NB4 (cell line): ENCODE results near the gene BTBD2.

Experiments
- POLR2A ChIP-seq: IDR thresholded peaks from 2 replicates; pipeline ENCODE4 v1.6.1; 2011; ENCODE audit warnings: mild to moderate bottlenecking; ENCODE audit not compliant: insufficient read length; ENCODE audit errors: extremely low read depth
- TF ChIP-seq, protein P1 (sequence below): IDR thresholded peaks from one replicate; pipeline ENCODE4 v1.5.1; 2012; ENCODE audit warnings: low read depth, low read length
- TF ChIP-seq, protein P2 (sequence below): IDR thresholded peaks from 2 replicates; pipeline ENCODE4 v1.6.1; 2011; ENCODE audit warnings: low read depth, low read length

DNA sequence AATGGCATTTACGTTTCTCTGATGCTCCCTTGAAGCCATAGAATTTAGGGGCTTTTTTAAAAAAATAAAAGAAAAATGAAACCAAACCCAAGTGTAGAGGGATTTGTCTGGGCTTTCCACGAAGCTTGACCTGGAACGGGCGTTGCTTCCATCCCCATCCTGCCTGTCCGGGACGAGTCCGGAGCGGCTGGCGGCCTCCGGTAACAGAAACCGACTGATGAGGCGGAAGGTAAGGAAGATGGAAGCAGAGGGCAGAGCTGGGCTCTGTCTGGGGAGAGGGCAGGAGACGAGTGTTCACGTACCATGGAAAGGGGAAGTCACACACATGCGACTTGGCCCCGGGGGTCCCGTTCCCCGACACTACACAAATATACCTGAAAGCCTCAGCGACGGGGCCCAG is 34.3 kb downstream of the BTBD2 start:
- TF ChIP-seq, protein P1, sequence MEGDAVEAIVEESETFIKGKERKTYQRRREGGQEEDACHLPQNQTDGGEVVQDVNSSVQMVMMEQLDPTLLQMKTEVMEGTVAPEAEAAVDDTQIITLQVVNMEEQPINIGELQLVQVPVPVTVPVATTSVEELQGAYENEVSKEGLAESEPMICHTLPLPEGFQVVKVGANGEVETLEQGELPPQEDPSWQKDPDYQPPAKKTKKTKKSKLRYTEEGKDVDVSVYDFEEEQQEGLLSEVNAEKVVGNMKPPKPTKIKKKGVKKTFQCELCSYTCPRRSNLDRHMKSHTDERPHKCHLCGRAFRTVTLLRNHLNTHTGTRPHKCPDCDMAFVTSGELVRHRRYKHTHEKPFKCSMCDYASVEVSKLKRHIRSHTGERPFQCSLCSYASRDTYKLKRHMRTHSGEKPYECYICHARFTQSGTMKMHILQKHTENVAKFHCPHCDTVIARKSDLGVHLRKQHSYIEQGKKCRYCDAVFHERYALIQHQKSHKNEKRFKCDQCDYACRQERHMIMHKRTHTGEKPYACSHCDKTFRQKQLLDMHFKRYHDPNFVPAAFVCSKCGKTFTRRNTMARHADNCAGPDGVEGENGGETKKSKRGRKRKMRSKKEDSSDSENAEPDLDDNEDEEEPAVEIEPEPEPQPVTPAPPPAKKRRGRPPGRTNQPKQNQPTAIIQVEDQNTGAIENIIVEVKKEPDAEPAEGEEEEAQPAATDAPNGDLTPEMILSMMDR, result no peak
- TF ChIP-seq, protein P2, sequence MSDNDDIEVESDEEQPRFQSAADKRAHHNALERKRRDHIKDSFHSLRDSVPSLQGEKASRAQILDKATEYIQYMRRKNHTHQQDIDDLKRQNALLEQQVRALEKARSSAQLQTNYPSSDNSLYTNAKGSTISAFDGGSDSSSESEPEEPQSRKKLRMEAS, result no peak
- TF ChIP-seq POLR2A, result no peak
